T-cell (primary cell): Measurements from ENCODE around the gene PRCC. TPM values are rescaled to one million over a fixed set of nuclear protein-coding genes. Genes with fewer than 3 reads are reported as not detected.
"Not testable (repeated sequence)": the region's sequence is repeated elsewhere in the genome, so short reads cannot be mapped to it uniquely, and the experiment has no call there.

Experiments used
- ATAC-seq, 4 experiments: fragments of 200-7000 bp in 3 of 4; fragments of 150-1000 bp in 1 of 4; cut with Tn5 transposase; replicated peaks in 1 of 4; 1 replicate in 3 of 4; 2 replicates in 1 of 4; pipeline ENCODE4 v1.10.0; 2021; ENCODE audit warnings: moderate library complexity in 3 of 4, mild to moderate bottlenecking in 2 of 4, moderate number of reproducible peaks in 1 of 4
- CTCF ChIA-PET, 2 donors: fragments of 300-600 bp; sonication (Branson Sonifier 250); formaldehyde crosslinking; loops; one replicate each; lab custom pipeline; 2022; ENCODE audit warnings: antibody characterized with exemption in 2 of 2; lab: Charles Lee
- POLR2A ChIA-PET, 2 donors: fragments of 300-600 bp; sonication (Branson Sonifier 250); formaldehyde crosslinking; loops; one replicate each; lab custom pipeline; 2022; ENCODE audit warnings: antibody characterized with exemption in 2 of 2; lab: Charles Lee
- DNase-seq, 35 experiments: peaks; one replicate each; pipeline versions ENCODE4 v3.0.0 to v3.0.0-alpha.2; 2013 to 2023
- H3K27ac ChIP-seq: one replicate; pipeline ENCODE4 v1.5.1; 2013; ENCODE audit warnings: low read length
- H3K27me3 ChIP-seq, 2 experiments: replicated peaks in 1 of 2; 1 replicate in 1 of 2; 2 replicates in 1 of 2; pipeline versions ENCODE4 v1.6.1 to v1.7.0; 2013; ENCODE audit warnings: low read length in 1 of 2, mixed read lengths in 1 of 2; ENCODE audit not compliant: control insufficient read depth in 2 of 2, insufficient read depth in 2 of 2; ENCODE audit errors: extremely low read depth in 1 of 2
- H3K36me3 ChIP-seq, 2 donors: 1 replicate in 1 of 2; 2 replicates in 1 of 2; pipeline versions ENCODE4 v1.6.1 to v1.7.0; 2013; ENCODE audit warnings: low read length in 1 of 2; ENCODE audit not compliant: control insufficient read depth in 2 of 2, insufficient read depth in 1 of 2; ENCODE audit errors: extremely low read depth in 1 of 2
- H3K4me1 ChIP-seq, 2 experiments: 1 replicate in 1 of 2; 2 replicates in 1 of 2; pipeline versions ENCODE4 v1.6.1 to v1.7.0; 2013; ENCODE audit warnings: low read length in 2 of 2, mixed read lengths in 1 of 2; ENCODE audit not compliant: insufficient read depth in 2 of 2, control insufficient read depth in 1 of 2; ENCODE audit errors: extremely low read depth in 1 of 2
- H3K4me3 ChIP-seq, 2 donors: 1 replicate in 1 of 2; 2 replicates in 1 of 2; pipeline versions ENCODE4 v1.5.1 to v1.7.0; 2013; ENCODE audit warnings: mild to moderate bottlenecking in 2 of 2, low read length in 1 of 2, moderate library complexity in 1 of 2; ENCODE audit not compliant: control insufficient read depth in 1 of 2; ENCODE audit errors: extremely low read depth in 1 of 2
- H3K9me3 ChIP-seq: 2 replicates; pipeline ENCODE4 v1.7.0; 2013
- H3K27ac Mint-ChIP-seq, 2 donors: one replicate each; pipeline ENCODE4 v1.8.0; 2020 to 2021; ENCODE audit warnings: mild to moderate bottlenecking in 2 of 2, mixed read lengths in 2 of 2
- H3K27me3 Mint-ChIP-seq, 2 donors: one replicate each; pipeline ENCODE4 v1.8.0; 2021 to 2022; ENCODE audit warnings: mixed read lengths in 2 of 2
- H3K36me3 Mint-ChIP-seq: one replicate; pipeline ENCODE4 v1.8.0; 2021; ENCODE audit warnings: mixed read lengths
- H3K4me1 Mint-ChIP-seq, 3 donors: one replicate each; pipeline ENCODE4 v1.8.0; 2020 to 2022; ENCODE audit warnings: mixed read lengths in 3 of 3, mild to moderate bottlenecking in 1 of 3
- H3K4me3 Mint-ChIP-seq, 3 donors: one replicate each; pipeline ENCODE4 v1.8.0; 2020 to 2022; ENCODE audit warnings: mild to moderate bottlenecking in 3 of 3, mixed read lengths in 3 of 3, moderate library complexity in 3 of 3
- H3K9me3 Mint-ChIP-seq, 3 donors: one replicate each; pipeline ENCODE4 v1.8.0; 2020 to 2022; ENCODE audit warnings: mixed read lengths in 3 of 3
- WGBS: methylation state at CpG from one replicate; pipeline ENCODE4 v1.1.5; 2013; ENCODE audit warnings: missing lambda C conversion rate; ENCODE audit not compliant: insufficient coverage; 5-methylcytosine and 5-hydroxymethylcytosine counted together
- total RNA-seq, 35 experiments: library from RNA in 6 of 35; stranded (reverse) in 6 of 35; fragments of 120-200 nt in 1 of 35; gene quantifications; one replicate each; pipeline versions ENCODE4 v1.2.1 to v1.2.4 and lab custom pipeline; 2013 to 2026

The PRCC gene
- total RNA-seq, 5 donors from 2014 or later (not counting 1 experiment from before 2014, with no cell fraction given): 55.3 to 67.7 (median 65.4) TPM

- H3K36me3 Mint-ChIP-seq: no peaks in the 10 kb centered on the region
- H3K4me1 ChIP-seq: peaks cover 7 to 13% of the 10 kb centered on the region in 2 experiments
- no peak overlapping the region for H3K27ac ChIP-seq
- no peak overlapping the region for H3K27ac Mint-ChIP-seq
- no CpG with 5 or more reads among the region's 5 CpGs for WGBS
- no peak overlapping the region for H3K4me3 Mint-ChIP-seq
- no peak for ATAC-seq
- H3K9me3 Mint-ChIP-seq: no peaks in the 10 kb centered on the region
- no peaks in the 10 kb centered on the region for H3K36me3 ChIP-seq
- H3K27me3 ChIP-seq: no peaks in the 10 kb centered on the region
- no peaks in the 10 kb centered on the region for H3K9me3 ChIP-seq
- no peak for DNase-seq
- H3K4me3 ChIP-seq: no peak overlapping the region
- ChIA-PET CTCF (interaction anchor here (0.6 to 1.3 kb wide), 3 partner anchors 27 to 829 kb away, joined by 4 to 7 read pairs (median 4); partner anchors contain the start of genes ISG20L2 (in 1 of the 2) and METTL25B (in 1 of the 2)), POLR2A (no interaction called here)
- no peaks in the 10 kb centered on the region for H3K27me3 Mint-ChIP-seq
- peaks cover 21 to 29% (median 22%) of the 10 kb centered on the region in 3 donors for H3K4me1 Mint-ChIP-seq
Measured at GRCh38 chr1:156755527-156755950, 11.8 kb upstream of the PRCC start.

GRCh38 chr1:156756355-156756754 lies 11.0 kb upstream of the PRCC start:
- Mint-ChIP-seq H3K4me3 (no peak overlapping the region), H3K9me3 (no peaks in the 10 kb centered on the region), H3K36me3 (no peaks in the 10 kb centered on the region), H3K4me1 (peaks cover 20 to 29% (median 20%) of the 10 kb centered on the region in 3 donors), H3K27ac (no peak overlapping the region), H3K27me3 (no peaks in the 10 kb centered on the region)
- Histone ChIP-seq H3K36me3 (no peaks in the 10 kb centered on the region), H3K27ac (no peak overlapping the region), H3K9me3 (no peaks in the 10 kb centered on the region), H3K4me1 (peaks cover 7 to 11% of the 10 kb centered on the region in 2 experiments), H3K27me3 (no peaks in the 10 kb centered on the region), H3K4me3 (no peak overlapping the region)
- no CpG with 5 or more reads among the region's 1 CpG for WGBS
- no peak for DNase-seq
- ATAC-seq: no peak
- POLR2A ChIA-PET: interaction anchor here in 1 of 2 donors (0.6 kb wide), 1 partner anchor 134 kb away, joined by 3 read pairs; no protein-coding TSS in a partner anchor
- CTCF ChIA-PET: interaction anchor here (0.6 to 1.3 kb wide), 5 partner anchors 28 to 159 kb away, joined by 4 to 8 read pairs (median 7); partner anchors contain the start of genes ISG20L2 (in 1 of the 2) and METTL25B (in 1 of the 2)

- H3K27me3 ChIP-seq, DNase-seq, H3K9me3 ChIP-seq, H3K4me3 Mint-ChIP-seq, H3K36me3 ChIP-seq, H3K4me3 ChIP-seq, H3K36me3 Mint-ChIP-seq, H3K4me1 ChIP-seq, ATAC-seq, H3K27me3 Mint-ChIP-seq, H3K27ac ChIP-seq, H3K9me3 Mint-ChIP-seq, H3K27ac Mint-ChIP-seq, POLR2A ChIA-PET: not testable (repeated sequence)
- CTCF ChIA-PET: interaction anchor here in 1 of 2 donors (0.7 kb wide), 1 partner anchor 10 kb away, joined by 4 read pairs; the partner anchor contains the start of gene PRCC
- H3K4me1 Mint-ChIP-seq: peaks cover 14 to 24% (median 15%) of the 10 kb centered on the region in 3 donors
- 84% methylated on average over 4 of the region's 10 CpGs for WGBS
Measured at GRCh38 chr1:156757572-156758253, 9.6 kb upstream of the PRCC start.

GRCh38 chr1:156760092-156760795 lies 7.1 kb upstream of the PRCC start:
- Mint-ChIP-seq H3K9me3 (no peaks in the 10 kb centered on the region), H3K4me1 (peaks cover 0 to 8% (median 6%) of the 10 kb centered on the region in 3 donors), H3K36me3 (no peaks in the 10 kb centered on the region), H3K27ac (no peak overlapping the region), H3K4me3 (no peak overlapping the region), H3K27me3 (no peaks in the 10 kb centered on the region)
- H3K4me3 ChIP-seq: no peak overlapping the region
- ChIA-PET CTCF (no interaction called here), POLR2A (no interaction called here)
- H3K4me1 ChIP-seq: no peaks in the 10 kb centered on the region
- no peaks in the 10 kb centered on the region for H3K9me3 ChIP-seq
- 78% methylated on average over 3 of the region's 6 CpGs for WGBS
- ATAC-seq (no peak), DNase-seq (no peak)
- no peaks in the 10 kb centered on the region for H3K36me3 ChIP-seq
- H3K27ac ChIP-seq: no peak overlapping the region
- H3K27me3 ChIP-seq: no peaks in the 10 kb centered on the region

- Histone ChIP-seq H3K4me3 (no peak overlapping the region), H3K36me3 (no peaks in the 10 kb centered on the region), H3K9me3 (no peaks in the 10 kb centered on the region), H3K27ac (no peak overlapping the region), H3K27me3 (no peaks in the 10 kb centered on the region), H3K4me1 (no peaks in the 10 kb centered on the region)
- ChIA-PET POLR2A (no interaction called here), CTCF (no interaction called here)
- no peaks in the 10 kb centered on the region for H3K27me3 Mint-ChIP-seq
- whole genome bisulfite sequencing: 73% methylated on average over 2 of the region's 4 CpGs
- no peaks in the 10 kb centered on the region for H3K9me3 Mint-ChIP-seq
- no peak for DNase-seq
- no peak overlapping the region for H3K4me3 Mint-ChIP-seq
- H3K27ac Mint-ChIP-seq: no peak overlapping the region
- ATAC-seq: no peak
- H3K36me3 Mint-ChIP-seq: no peaks in the 10 kb centered on the region
- peaks cover 0 to 5% (median 3%) of the 10 kb centered on the region in 3 donors for H3K4me1 Mint-ChIP-seq
Measured at GRCh38 chr1:156760796-156761104, 6.6 kb upstream of the PRCC start.

- 96% methylated on average over 9 of the region's 15 CpGs for WGBS
- H3K27me3 Mint-ChIP-seq, H3K36me3 Mint-ChIP-seq, H3K36me3 ChIP-seq, H3K27ac ChIP-seq, H3K4me3 Mint-ChIP-seq, H3K4me3 ChIP-seq, ATAC-seq, H3K9me3 ChIP-seq, H3K27me3 ChIP-seq, POLR2A ChIA-PET, H3K9me3 Mint-ChIP-seq, DNase-seq, H3K27ac Mint-ChIP-seq: not testable (repeated sequence)
- CTCF ChIA-PET: interaction anchor here in 1 of 2 donors (0.7 kb wide), 1 partner anchor 39 kb away, joined by 4 read pairs; no protein-coding TSS in a partner anchor
- peaks cover 20 to 25% (median 20%) of the 10 kb centered on the region in 3 donors for H3K4me1 Mint-ChIP-seq
- H3K4me1 ChIP-seq: peaks cover 17 to 25% of the 10 kb centered on the region in 2 experiments
Measured at GRCh38 chr1:156765136-156765535, 2.2 kb upstream of the PRCC start.
